Duodenal mucosa (tissue), 2 donors: Measurements from ENCODE around the gene DCAF6.

Experiments
- H3K27ac ChIP-seq: one replicate; pipeline ENCODE4 v1.7.0; 2013; ENCODE audit warnings: low read depth, low read length
- H3K27me3 ChIP-seq, 2 donors: one replicate each; pipeline ENCODE4 v1.7.0; 2013; ENCODE audit warnings: low read length in 2 of 2, control low read depth in 1 of 2; ENCODE audit not compliant: insufficient read depth in 2 of 2, control insufficient read depth in 1 of 2
- H3K36me3 ChIP-seq, 2 donors: one replicate each; pipeline ENCODE4 v1.7.0; 2013; ENCODE audit warnings: low read length in 2 of 2, control low read depth in 1 of 2; ENCODE audit not compliant: insufficient read depth in 2 of 2, control insufficient read depth in 1 of 2
- H3K4me1 ChIP-seq, 2 donors: one replicate each; pipeline ENCODE4 v1.7.0; 2013; ENCODE audit warnings: low read length in 2 of 2, control low read depth in 1 of 2; ENCODE audit not compliant: insufficient read depth in 2 of 2, control insufficient read depth in 1 of 2
- H3K4me3 ChIP-seq, 2 donors: one replicate each; pipeline ENCODE4 v1.7.0; 2013; ENCODE audit warnings: low read length in 2 of 2, low read depth in 1 of 2
- H3K9ac ChIP-seq, 2 donors: one replicate each; pipeline ENCODE4 v1.7.0; 2013; ENCODE audit warnings: low read length in 2 of 2, low read depth in 1 of 2
- H3K9me3 ChIP-seq, 2 donors: one replicate each; pipeline ENCODE4 v1.7.0; 2013; ENCODE audit warnings: low read length in 2 of 2, control low read depth in 1 of 2; ENCODE audit not compliant: control insufficient read depth in 1 of 2

Gene DCAF6

DNA sequence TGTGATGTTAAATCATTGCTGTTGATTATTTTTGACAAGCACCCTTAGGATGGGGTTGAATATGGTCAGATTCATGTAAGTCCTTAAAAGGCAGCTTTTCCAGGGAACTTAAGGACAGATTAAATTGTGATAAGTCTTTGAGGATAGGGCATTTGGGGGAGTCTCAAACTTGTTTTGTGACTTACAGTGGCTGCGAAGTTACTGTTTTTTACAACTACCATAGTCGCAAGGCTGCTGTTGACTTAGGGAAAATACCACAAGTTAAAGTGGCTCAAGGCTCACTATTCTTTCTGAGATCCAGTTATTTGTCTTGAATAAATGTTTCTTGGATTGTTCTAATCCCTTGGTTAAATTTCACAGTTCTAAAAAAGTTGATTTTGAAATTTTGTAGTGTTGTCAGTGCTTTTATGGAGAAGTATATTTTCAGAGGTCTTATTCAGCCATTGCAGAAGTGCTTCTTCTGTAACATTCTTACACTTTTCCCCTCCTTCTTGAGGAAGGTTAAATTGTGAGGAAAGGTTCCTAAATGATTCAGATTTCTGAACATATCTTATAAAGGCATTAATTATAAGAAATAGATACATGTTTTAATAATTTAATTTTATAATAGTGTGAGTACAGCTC lies 47.4 kb downstream of the DCAF6 start:
- no peak overlapping the region for H3K27ac ChIP-seq
- no peaks in the 10 kb centered on the region for H3K27me3 ChIP-seq
- peaks cover 9 to 11% of the 10 kb centered on the region in 2 donors for H3K36me3 ChIP-seq
- no peak overlapping the region for H3K4me3 ChIP-seq
- H3K4me1 ChIP-seq: no peaks in the 10 kb centered on the region
- H3K9me3 ChIP-seq: no peaks in the 10 kb centered on the region
- H3K9ac ChIP-seq: no peak overlapping the region

DNA sequence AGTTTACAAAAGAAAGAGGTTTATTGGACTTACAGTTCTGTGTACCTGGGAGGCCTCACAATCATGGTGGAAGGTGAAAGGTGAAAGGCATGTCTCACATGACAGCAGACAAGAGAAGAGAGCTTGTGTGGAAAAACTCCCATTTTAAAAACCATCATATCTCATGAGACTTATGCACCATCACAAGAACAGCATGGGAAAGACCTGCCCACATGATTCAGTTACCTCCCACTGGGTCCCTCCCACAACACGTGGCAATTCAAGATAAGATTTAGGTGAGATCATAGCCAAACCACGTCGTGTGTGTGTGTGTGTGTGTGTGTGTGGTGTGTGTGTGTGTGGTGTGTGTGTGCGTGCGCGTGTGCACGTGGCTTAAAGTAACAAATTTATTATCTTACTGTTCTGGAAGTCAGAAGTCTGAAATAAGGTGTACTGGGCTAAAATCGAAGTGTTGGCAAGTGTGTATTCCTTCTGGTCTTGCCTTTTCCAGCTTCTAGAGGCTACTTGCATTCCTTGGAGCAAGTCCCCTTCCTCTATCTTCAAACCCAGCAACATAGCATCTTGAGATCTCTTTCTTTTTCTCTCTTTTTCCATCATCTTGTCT lies 48.5 kb downstream of the DCAF6 start:
- Histone ChIP-seq H3K9ac (no peak overlapping the region), H3K27ac (no peak overlapping the region), H3K9me3 (no peaks in the 10 kb centered on the region), H3K27me3 (no peaks in the 10 kb centered on the region), H3K4me3 (no peak overlapping the region), H3K4me1 (no peaks in the 10 kb centered on the region), H3K36me3 (peaks cover 9 to 11% of the 10 kb centered on the region in 2 donors)

DNA sequence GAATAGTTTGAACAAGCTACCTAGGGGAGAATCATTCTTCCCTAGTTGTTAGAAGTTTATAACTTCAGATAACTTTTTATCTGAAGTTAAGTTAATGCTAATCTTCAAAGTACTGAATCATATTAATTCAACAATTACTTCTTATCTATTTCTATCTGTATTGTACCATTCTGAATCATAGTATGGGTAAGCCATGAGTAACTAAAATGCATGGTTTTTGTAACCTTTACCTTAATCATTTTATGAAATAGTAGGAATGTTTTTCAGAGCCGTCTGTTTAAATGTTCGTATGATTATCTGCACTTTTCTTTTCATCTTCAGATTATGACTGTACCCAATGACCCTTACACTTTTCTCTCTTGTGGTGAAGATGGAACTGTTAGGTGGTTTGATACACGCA lies 50.7 kb downstream of the DCAF6 start:
- Histone ChIP-seq H3K4me1 (no peaks in the 10 kb centered on the region), H3K4me3 (no peak overlapping the region), H3K27me3 (no peaks in the 10 kb centered on the region), H3K9me3 (no peaks in the 10 kb centered on the region), H3K36me3 (peaks cover 12 to 15% of the 10 kb centered on the region in 2 donors), H3K9ac (no peak overlapping the region), H3K27ac (no peak overlapping the region)

DNA sequence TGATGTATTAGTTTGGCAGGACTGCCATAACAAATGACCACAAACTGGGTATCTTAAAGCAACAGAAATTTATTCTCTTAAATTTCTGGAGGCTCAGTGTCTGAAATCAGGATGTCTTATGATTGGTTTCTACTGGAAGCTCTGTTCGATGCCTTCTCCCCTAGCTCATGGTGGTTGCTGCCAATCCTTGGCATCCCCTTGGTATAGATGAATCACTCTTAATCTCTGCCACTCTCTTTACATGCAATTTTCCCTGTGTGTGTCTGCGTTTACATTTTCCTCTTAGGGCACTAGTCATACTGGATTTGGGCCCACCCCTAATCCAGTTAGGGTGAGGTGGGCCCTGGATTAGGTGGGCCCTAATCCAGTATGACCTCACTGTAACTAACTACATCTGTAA lies 55.1 kb downstream of the DCAF6 start:
- Histone ChIP-seq H3K4me1 (no peaks in the 10 kb centered on the region), H3K4me3 (no peak overlapping the region), H3K36me3 (peaks cover 6 to 15% of the 10 kb centered on the region in 2 donors), H3K9me3 (no peaks in the 10 kb centered on the region), H3K9ac (no peak overlapping the region), H3K27ac (no peak overlapping the region), H3K27me3 (no peaks in the 10 kb centered on the region)

DNA sequence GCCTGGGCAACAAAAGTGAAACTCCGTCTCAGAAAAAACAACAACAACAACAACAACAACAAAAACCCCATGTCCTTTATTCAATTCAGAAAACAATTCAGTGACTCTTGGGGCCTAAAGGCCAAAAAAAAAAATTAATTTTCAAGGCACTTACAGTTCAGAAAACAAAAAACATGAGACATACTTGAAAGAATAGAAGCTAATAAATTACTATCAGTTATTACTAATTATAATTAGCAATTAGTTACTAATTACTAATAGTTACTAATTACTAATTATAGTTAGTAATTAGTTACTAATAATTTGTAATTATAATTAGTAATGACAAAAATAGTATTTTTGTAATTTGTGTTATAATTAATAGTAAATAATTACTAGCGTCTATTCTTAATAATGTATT lies 57.2 kb downstream of the DCAF6 start:
- Histone ChIP-seq H3K4me3 (no peak overlapping the region), H3K27ac (no peak overlapping the region), H3K9me3 (no peaks in the 10 kb centered on the region), H3K27me3 (no peaks in the 10 kb centered on the region), H3K9ac (no peak overlapping the region), H3K4me1 (no peaks in the 10 kb centered on the region), H3K36me3 (peaks cover 6 to 15% of the 10 kb centered on the region in 2 donors)

DNA sequence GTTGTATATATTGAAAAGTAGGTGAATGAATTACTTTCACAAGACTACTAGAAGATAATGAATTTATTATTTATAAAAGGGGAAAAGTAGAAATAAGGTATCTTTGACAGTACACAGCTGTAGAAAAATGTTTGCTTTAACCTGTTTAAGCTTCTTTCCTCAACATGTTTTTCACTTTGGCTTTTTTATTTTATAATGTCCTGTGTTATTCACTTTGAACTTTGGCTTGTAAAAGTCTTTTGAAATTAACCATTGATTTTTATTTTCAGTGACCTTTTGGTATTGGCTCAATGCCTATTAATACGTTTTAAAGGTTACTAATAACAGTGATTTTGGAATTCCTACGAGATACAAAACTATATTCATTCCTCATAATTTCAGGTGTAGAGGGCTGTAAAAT lies 58.1 kb downstream of the DCAF6 start:
- Histone ChIP-seq H3K27me3 (no peaks in the 10 kb centered on the region), H3K36me3 (peaks cover 6 to 15% of the 10 kb centered on the region in 2 donors), H3K4me1 (no peaks in the 10 kb centered on the region), H3K4me3 (no peak overlapping the region), H3K9ac (no peak overlapping the region), H3K27ac (no peak overlapping the region), H3K9me3 (no peaks in the 10 kb centered on the region)

DNA sequence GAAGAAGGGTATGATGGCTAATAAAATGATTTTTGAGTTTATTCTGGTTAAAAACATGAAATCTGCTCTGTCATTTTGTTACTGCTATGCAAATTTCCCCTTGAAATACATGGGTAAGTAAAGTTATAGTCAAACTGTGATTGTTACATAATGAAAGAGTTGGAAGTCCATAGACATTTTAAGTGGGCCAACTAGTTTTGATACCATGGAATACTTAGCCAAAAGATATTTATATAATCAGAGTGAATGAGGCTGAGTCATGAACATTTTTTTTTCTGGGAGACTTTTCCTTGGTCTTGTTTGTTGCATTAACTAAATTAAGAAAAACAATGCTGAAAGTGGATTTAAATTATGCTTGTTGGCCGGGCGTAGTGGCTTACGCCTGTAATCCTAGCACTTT lies 58.6 kb downstream of the DCAF6 start:
- H3K4me1 ChIP-seq: no peaks in the 10 kb centered on the region
- H3K27me3 ChIP-seq: no peaks in the 10 kb centered on the region
- peaks cover 6 to 15% of the 10 kb centered on the region in 2 donors for H3K36me3 ChIP-seq
- H3K9me3 ChIP-seq: no peaks in the 10 kb centered on the region
- H3K9ac ChIP-seq: no peak overlapping the region
- no peak overlapping the region for H3K27ac ChIP-seq
- H3K4me3 ChIP-seq: no peak overlapping the region

DNA sequence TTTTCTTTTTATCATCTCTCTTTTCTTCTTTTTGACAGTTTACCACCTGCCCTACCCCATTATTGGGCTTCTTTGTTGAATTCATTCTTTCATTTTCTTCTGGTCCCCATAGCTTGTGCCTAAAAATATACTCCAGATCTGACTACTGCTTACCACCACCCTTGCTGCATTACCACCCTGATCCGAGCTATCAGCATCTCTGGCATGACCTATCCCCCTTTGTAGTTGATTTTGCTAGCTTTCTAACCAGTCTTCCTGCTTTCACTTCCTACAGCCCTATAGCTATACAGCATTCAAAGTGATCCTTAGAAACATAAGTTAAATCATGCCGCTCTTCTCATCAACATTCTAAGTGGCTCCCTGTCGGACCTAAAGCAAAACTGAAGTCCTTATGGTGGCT lies 59.8 kb downstream of the DCAF6 start:
- Histone ChIP-seq H3K27ac (no peak overlapping the region), H3K4me1 (no peaks in the 10 kb centered on the region), H3K9ac (no peak overlapping the region), H3K9me3 (no peaks in the 10 kb centered on the region), H3K27me3 (no peaks in the 10 kb centered on the region), H3K36me3 (peaks cover 6 to 15% of the 10 kb centered on the region in 2 donors), H3K4me3 (no peak overlapping the region)

DNA sequence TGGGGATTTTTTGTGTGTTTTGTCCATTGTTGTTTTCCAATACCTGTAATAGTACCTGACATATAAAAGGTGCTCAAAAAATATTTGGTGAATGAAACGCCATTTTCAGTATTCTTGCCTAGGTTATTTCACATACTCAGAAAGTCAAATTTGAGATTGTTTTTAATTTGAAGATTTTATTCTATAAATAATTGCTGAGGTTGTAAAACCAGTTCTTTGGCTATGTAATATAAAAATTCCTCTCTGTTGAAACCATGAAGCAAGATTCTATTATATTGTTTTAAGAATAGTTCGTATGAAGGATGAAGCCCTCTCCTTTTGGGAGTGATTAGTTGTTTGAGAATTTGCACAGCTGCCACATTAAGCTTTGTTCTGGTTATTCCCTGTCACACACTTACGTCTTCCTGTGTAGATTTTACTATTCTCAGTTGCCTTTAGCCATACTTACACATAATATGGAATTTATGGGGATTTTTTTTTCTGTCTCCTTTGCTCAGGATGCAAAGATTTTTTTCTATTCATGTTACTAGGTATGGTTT lies 60.6 kb downstream of the DCAF6 start:
- Histone ChIP-seq H3K36me3 (peaks cover 0 to 8% of the 10 kb centered on the region in 2 donors), H3K9me3 (no peaks in the 10 kb centered on the region), H3K27me3 (no peaks in the 10 kb centered on the region), H3K9ac (no peak overlapping the region), H3K27ac (no peak overlapping the region), H3K4me3 (no peak overlapping the region), H3K4me1 (no peaks in the 10 kb centered on the region)

DNA sequence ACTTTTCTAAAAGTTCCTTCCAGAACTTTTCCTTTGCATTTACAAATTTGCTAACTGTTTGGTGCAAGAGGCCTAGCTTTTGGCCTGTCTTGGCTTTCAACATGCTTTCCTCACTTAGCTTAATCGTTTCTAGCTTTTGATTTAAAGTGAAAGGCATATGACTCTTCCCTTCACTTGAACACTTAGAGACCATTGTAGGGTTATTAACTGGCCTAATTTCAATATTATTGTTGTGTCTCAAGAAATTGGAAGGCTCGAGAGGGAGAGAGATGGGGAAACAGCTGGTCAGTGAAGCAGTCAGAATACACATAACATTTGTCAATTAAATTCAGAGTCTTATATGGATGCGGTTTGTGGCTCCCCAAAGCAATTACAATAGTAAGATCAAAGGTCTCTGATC lies 63.4 kb downstream of the DCAF6 start:
- H3K9me3 ChIP-seq: no peaks in the 10 kb centered on the region
- no peak overlapping the region for H3K9ac ChIP-seq
- peaks cover 4 to 12% of the 10 kb centered on the region in 2 donors for H3K36me3 ChIP-seq
- no peak overlapping the region for H3K27ac ChIP-seq
- H3K4me1 ChIP-seq: no peaks in the 10 kb centered on the region
- H3K27me3 ChIP-seq: no peaks in the 10 kb centered on the region
- H3K4me3 ChIP-seq: no peak overlapping the region
